Ishikawa (cell line): ENCODE measurements around the gene BTBD9.

Experiments used
- CREB1 ChIP-seq: IDR thresholded peaks from 2 replicates; pipeline ENCODE4 v1.6.1; 2012; ENCODE audit warnings: low read depth
- EP300 ChIP-seq: IDR thresholded peaks from 2 replicates; pipeline ENCODE4 v1.6.1; 2012; ENCODE audit warnings: borderline replicate concordance
- NFIC ChIP-seq: IDR thresholded peaks from 2 replicates; pipeline ENCODE4 v1.6.1; 2012
- TCF12 ChIP-seq: IDR thresholded peaks from 2 replicates; pipeline ENCODE4 v1.6.1; 2012; ENCODE audit warnings: low read depth

GRCh38 chr6:38311201-38311600, 328.5 kb downstream of the BTBD9 start:
- TF ChIP-seq EP300, result no peak
- no peak for TF ChIP-seq TCF12
- no peak for TF ChIP-seq NFIC
- TF ChIP-seq CREB1, result no peak
